Spleen (tissue), 11 donors: ENCODE results near the gene OPRM1. TPM values are rescaled to one million over a fixed set of nuclear protein-coding genes. Genes with fewer than 3 reads are reported as not detected.

Experiments
- DNase-seq: peaks from one replicate; pipeline ENCODE4 v3.0.0-alpha.2; 2020
- H3K27ac ChIP-seq, 8 donors: fragments of 200-600 bp; sonication (generic) in 7 of 8; 1 replicate in 4 of 8; 2 replicates in 4 of 8; pipeline versions ENCODE4 v1.5.0 to v1.8.0; 2016 to 2021; ENCODE audit warnings: inconsistent platforms in 4 of 8, mild to moderate bottlenecking in 4 of 8, moderate library complexity in 1 of 8
- H3K27me3 ChIP-seq, 7 donors: fragments of 200-600 bp; sonication (generic) in 6 of 7; replicated peaks in 1 of 7; 1 replicate in 4 of 7; 2 replicates in 3 of 7; pipeline versions ENCODE4 v1.5.0 to v1.8.0; 2016 to 2021; ENCODE audit warnings: inconsistent platforms in 3 of 7, mild to moderate bottlenecking in 1 of 7
- H3K36me3 ChIP-seq, 6 donors: fragments of 200-600 bp; sonication (generic) in 5 of 6; 1 replicate in 4 of 6; 2 replicates in 2 of 6; pipeline versions ENCODE4 v1.5.0 to v1.8.0; 2016 to 2021; ENCODE audit warnings: inconsistent platforms in 2 of 6
- H3K4me1 ChIP-seq, 6 donors: fragments of 200-600 bp; sonication (generic) in 5 of 6; 1 replicate in 3 of 6; 2 replicates in 3 of 6; pipeline versions ENCODE4 v1.5.0 to v1.8.0; 2016 to 2021; ENCODE audit warnings: inconsistent platforms in 3 of 6
- H3K4me3 ChIP-seq, 8 donors: fragments of 200-600 bp; sonication (generic) in 7 of 8; 1 replicate in 4 of 8; 2 replicates in 4 of 8; pipeline versions ENCODE4 v1.5.0 to v1.8.0; 2016 to 2021; ENCODE audit warnings: inconsistent platforms in 4 of 8, mild to moderate bottlenecking in 4 of 8, moderate library complexity in 2 of 8
- H3K9me3 ChIP-seq, 8 donors: fragments of 200-600 bp; sonication (generic) in 7 of 8; 1 replicate in 4 of 8; 2 replicates in 4 of 8; pipeline versions ENCODE4 v1.5.0 to v1.8.0; 2016 to 2021; ENCODE audit warnings: inconsistent platforms in 4 of 8
- CTCF ChIP-seq, 11 experiments: fragments of 200-600 bp in 7 of 11; fragments of 450-650 bp in 4 of 11; sonication (generic) in 4 of 11; IDR thresholded peaks in 8 of 11; conservative IDR thresholded peaks in 3 of 11; 1 replicate in 7 of 11; 2 replicates in 4 of 11; pipeline versions ENCODE4 v1.4.0 to v1.8.0; 2016 to 2021; ENCODE audit warnings: antibody characterized with exemption in 11 of 11, inconsistent platforms in 4 of 11, mild to moderate bottlenecking in 1 of 11
- POLR2A ChIP-seq, 3 donors: fragments of 450-650 bp; IDR thresholded peaks; one replicate each; pipeline ENCODE4 v1.5.1; 2017; ENCODE audit warnings: antibody characterized with exemption in 3 of 3, mild to moderate bottlenecking in 1 of 3
- POLR2AphosphoS5 ChIP-seq, 3 donors: sonication (generic); formaldehyde crosslinking; IDR thresholded peaks; one replicate each; pipeline ENCODE4 v1.5.1; 2017; ENCODE audit warnings: antibody characterized with exemption in 3 of 3
- WGBS, 5 donors: extraction: QIAGEN DNeasy Blood & Tissue Kit in 3 of 5; methylation state at CpG; one replicate each; pipeline versions ENCODE4 v1.1.5 to v1.1.7; 2013 to 2018; 5-methylcytosine and 5-hydroxymethylcytosine counted together
- intact Hi-C: fragments of 100-400 bp; cut with DNase I; formaldehyde crosslinking; loops from one replicate; pipeline ENCODE4 v1.15.0; 2023; ENCODE audit warnings: low total_unique reads
- polyA plus RNA-seq, 3 donors: library from polyadenylated mRNA; stranded (reverse); fragments of 200-250 nt; gene quantifications; one replicate each; pipeline ENCODE4 v1.2.1, GENCODE V29; 2013
- total RNA-seq, 7 donors: library from RNA; depleted of rRNA in 3 of 7; stranded (reverse); fragments of >200 nt in 3 of 7; fragmentation: NEBNext Ultra II Directional in 4 of 7; extraction: Animal tissue kit (Norgen Biotek cat#: 25700) in 4 of 7; gene quantifications; one replicate each; pipeline versions ENCODE4 v1.1.0 to v1.2.1, GENCODE V29; 2016 to 2021
- donor health status: healthy with polysubstance abuse.
- donor health status: DM: no; HTN: no; CAD: no; lungs with moderate emphysema.
- donor health status: DM: no; HTN: no; CAD: no.
- donor health status: Bipolar disorder and iron deficiency.
- donor health status: healthy.
- donor health status: DM: no; HTN: no; CAD: no.
- donor health status: DM: yes; HTN: yes; CAD: no.

OPRM1 gene
- total and polyA plus RNA-seq, 10 donors: not detected

DNA sequence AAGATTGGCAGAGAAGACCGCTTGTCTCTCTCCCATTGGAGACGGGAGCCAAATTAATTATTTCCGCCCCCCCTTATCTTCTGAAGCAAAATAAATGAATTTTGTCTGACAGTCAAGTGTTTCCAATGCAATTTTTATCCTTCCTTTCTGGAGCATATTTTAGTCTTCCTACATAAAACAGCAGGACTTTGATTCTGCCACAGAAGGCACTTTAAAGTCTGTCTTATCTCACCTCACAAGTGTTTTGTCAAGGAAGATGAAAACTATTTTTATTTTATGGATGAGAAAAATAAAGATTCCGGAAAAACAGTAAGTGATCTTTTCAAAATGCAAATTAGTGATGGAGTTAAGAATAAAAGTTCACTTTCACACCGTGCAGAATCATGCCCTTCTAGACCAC is 140.4 kb downstream of the OPRM1 start:
- Histone ChIP-seq H3K4me1 (peaks cover 0 to 7% (median 0%) of the 10 kb centered on the region in 6 donors), H3K9me3 (peaks cover 0 to 26% (median 8%) of the 10 kb centered on the region in 8 donors), H3K27me3 (no peaks in the 10 kb centered on the region), H3K4me3 (no peak overlapping the region), H3K27ac (no peak overlapping the region), H3K36me3 (peaks cover 0 to 13% (median 0%) of the 10 kb centered on the region in 6 donors)
- no peak for DNase-seq
- intact Hi-C loops: no loop called here
- 76 to 95% (median 92%) methylated on average over 5 of the region's 5 CpGs for WGBS, 5 donors
- TF ChIP-seq CTCF (IDR thresholded peaks at IDR 0.05 in 8 of 11, conservative IDR thresholded peaks at IDR 0.05 in 3 of 11): no peak
- no peak for TF ChIP-seq POLR2A (IDR thresholded peaks at IDR 0.05)
- no peak for TF ChIP-seq POLR2AphosphoS5 (IDR thresholded peaks at IDR 0.05)

- intact Hi-C loops: no loop called here
- Histone ChIP-seq H3K9me3 (peaks cover 0 to 9% (median 3%) of the 10 kb centered on the region in 8 donors), H3K27me3 (no peaks in the 10 kb centered on the region), H3K36me3 (peaks cover 0 to 17% (median 0%) of the 10 kb centered on the region in 6 donors), H3K4me1 (no peaks in the 10 kb centered on the region), H3K27ac (no peak overlapping the region), H3K4me3 (no peak overlapping the region)
- no peak for DNase-seq
- no peak for TF ChIP-seq POLR2A (IDR thresholded peaks at IDR 0.05)
- TF ChIP-seq POLR2AphosphoS5 (IDR thresholded peaks at IDR 0.05): no peak
- no peak for TF ChIP-seq CTCF (IDR thresholded peaks at IDR 0.05 in 8 of 11, conservative IDR thresholded peaks at IDR 0.05 in 3 of 11)
- WGBS, 5 donors: 89 to 95% (median 94%) methylated on average over 3 of the region's 3 CpGs
These were observed 148.2 kb downstream of the OPRM1 start for GRCh38 chr6:154187203-154187602.

DNA sequence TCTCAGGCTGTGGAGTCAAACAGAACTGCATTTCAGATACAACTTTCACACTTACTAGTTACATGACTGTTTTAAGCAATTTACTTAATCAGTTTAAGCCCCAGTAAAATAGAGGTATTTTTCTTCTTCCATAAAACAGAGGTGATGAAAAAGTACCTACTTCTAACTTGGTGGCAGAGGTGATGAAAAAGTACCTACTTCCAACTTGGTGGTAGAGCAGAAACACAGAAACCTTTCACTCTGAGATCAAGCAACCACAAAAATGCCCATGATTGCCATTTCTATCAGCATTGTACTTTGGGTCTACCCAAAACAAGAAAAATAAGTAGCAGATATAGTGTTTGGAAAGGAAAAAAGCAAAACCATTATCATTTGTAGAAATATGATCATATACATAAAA is 148.7 kb downstream of the OPRM1 start:
- Histone ChIP-seq H3K36me3 (peaks cover 0 to 17% (median 0%) of the 10 kb centered on the region in 6 donors), H3K27me3 (no peaks in the 10 kb centered on the region), H3K27ac (no peak overlapping the region), H3K4me3 (no peak overlapping the region), H3K9me3 (peaks cover 0 to 9% (median 3%) of the 10 kb centered on the region in 8 donors), H3K4me1 (no peaks in the 10 kb centered on the region)
- no peak for TF ChIP-seq POLR2A (IDR thresholded peaks at IDR 0.05)
- no peak for TF ChIP-seq POLR2AphosphoS5 (IDR thresholded peaks at IDR 0.05)
- no peak for TF ChIP-seq CTCF (IDR thresholded peaks at IDR 0.05 in 8 of 11, conservative IDR thresholded peaks at IDR 0.05 in 3 of 11)
- no peak for DNase-seq
- intact Hi-C loops: no loop called here

GRCh38 chr6:154196333-154196885 is 157.4 kb downstream of the OPRM1 start:
- H3K27ac ChIP-seq: peak overlapping the region in 2 of 8 donors; percentile 34 to 57
- peaks cover 0 to 41% (median 4%) of the 10 kb centered on the region in 6 donors for H3K36me3 ChIP-seq
- WGBS, 5 donors: 83 to 94% (median 86%) methylated on average over 1 of the region's 1 CpG
- peaks cover 0 to 18% (median 8%) of the 10 kb centered on the region in 6 donors for H3K4me1 ChIP-seq
- intact Hi-C loops: no loop called here
- H3K4me3 ChIP-seq: no peak overlapping the region
- no peaks in the 10 kb centered on the region for H3K27me3 ChIP-seq
- DNase-seq: no peak
- TF ChIP-seq CTCF (IDR thresholded peaks at IDR 0.05 in 8 of 11, conservative IDR thresholded peaks at IDR 0.05 in 3 of 11) (no peak), POLR2AphosphoS5 (IDR thresholded peaks at IDR 0.05) (no peak), POLR2A (IDR thresholded peaks at IDR 0.05) (no peak)
- no peaks in the 10 kb centered on the region for H3K9me3 ChIP-seq
